ENCODE measurements around the gene FGD2. TPM values are rescaled to one million over a fixed set of nuclear protein-coding genes. Genes with fewer than 3 reads are reported as not detected.

FGD2 gene
- total and polyA plus RNA-seq, 5 donors from 2014 or later: 0.21 to 1.9 (median 0.60) TPM; not detected in 1

DNA sequence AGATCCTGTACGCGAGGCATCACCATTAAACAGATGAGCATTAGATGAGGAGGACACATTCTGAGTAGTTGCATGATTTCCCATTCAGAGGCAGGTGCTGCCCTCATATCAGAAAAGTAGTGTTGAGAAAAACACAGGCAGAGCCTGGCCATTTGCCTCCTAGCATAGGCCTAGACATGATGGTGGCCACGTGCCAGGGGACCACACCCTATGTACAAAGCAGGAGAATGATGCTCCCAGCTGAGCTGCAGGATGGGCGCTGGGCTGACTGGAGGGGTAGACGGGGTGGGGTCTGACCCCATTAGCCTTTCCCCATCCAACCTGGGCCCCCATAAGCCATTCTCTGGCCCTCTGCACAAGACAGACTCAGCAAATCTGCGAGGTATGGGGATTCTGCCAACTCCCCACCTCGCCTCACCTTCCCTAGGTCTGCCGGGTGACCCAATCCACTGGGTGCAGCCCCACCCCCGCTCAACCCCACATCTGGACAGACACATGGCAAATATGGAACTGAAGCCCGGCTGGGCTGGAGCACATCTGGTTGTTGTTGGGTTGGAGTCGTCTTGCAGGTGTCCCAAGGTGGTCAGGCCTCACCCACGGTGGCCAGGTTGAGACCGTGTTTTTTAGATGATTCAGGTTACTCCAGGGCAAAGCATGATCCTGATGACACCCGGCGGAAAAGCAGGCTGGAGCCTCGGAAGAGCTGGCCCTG lies 37.0 kb upstream of the FGD2 start:
- H3K4me1 ChIP-seq (ENCODE audit: control insufficient read depth, insufficient read depth, low read length, poor library complexity, severe bottlenecking): peaks cover 18% of the 10 kb centered on the region
- Mint-ChIP-seq H3K4me3 (no peak overlapping the region), H3K9me3 (no peaks in the 10 kb centered on the region), H3K27me3 (no peaks in the 10 kb centered on the region), H3K36me3 (peaks cover 23% of the 10 kb centered on the region), H3K27ac (peak overlapping the region in 1 of 3 donors; percentile 86), H3K4me1 (peaks cover 0 to 25% (median 16%) of the 10 kb centered on the region in 4 donors)
- H3K9me3 ChIP-seq (ENCODE audit: control insufficient read depth in 2 of 2, low read length in 2 of 2): no peaks in the 10 kb centered on the region
- ATAC-seq (ENCODE audit: low read depth in 2 of 2) (no peak), DNase-seq (no peak)
- peaks cover 70% of the 10 kb centered on the region for H3K36me3 ChIP-seq (ENCODE audit: control insufficient read depth, insufficient read depth, low read length)
- H3K4me3 ChIP-seq (ENCODE audit: low read depth, low read length): no peak overlapping the region
- no peak overlapping the region for H3K27ac ChIP-seq (ENCODE audit: insufficient read depth, low read length, poor library complexity, severe bottlenecking)
- no peaks in the 10 kb centered on the region for H3K27me3 ChIP-seq (ENCODE audit: control insufficient read depth, insufficient read depth, low read length)

GRCh38 chr6:36969240-36969691 lies 36.2 kb upstream of the FGD2 start:
- H3K27ac ChIP-seq (ENCODE audit: insufficient read depth, low read length, poor library complexity, severe bottlenecking): no peak overlapping the region
- Mint-ChIP-seq H3K36me3 (peaks cover 30% of the 10 kb centered on the region), H3K9me3 (no peaks in the 10 kb centered on the region), H3K4me3 (no peak overlapping the region), H3K4me1 (peaks cover 5 to 19% (median 11%) of the 10 kb centered on the region in 4 donors), H3K27ac (peak overlapping the region in 1 of 3 donors; percentile 41), H3K27me3 (no peaks in the 10 kb centered on the region)
- DNase-seq (no peak), ATAC-seq (ENCODE audit: low read depth in 2 of 2) (no peak)
- no peaks in the 10 kb centered on the region for H3K9me3 ChIP-seq (ENCODE audit: control insufficient read depth in 2 of 2, low read length in 2 of 2)
- peaks cover 10% of the 10 kb centered on the region for H3K4me1 ChIP-seq (ENCODE audit: control insufficient read depth, insufficient read depth, low read length, poor library complexity, severe bottlenecking)
- no peak overlapping the region for H3K4me3 ChIP-seq (ENCODE audit: low read depth, low read length)
- peaks cover 78% of the 10 kb centered on the region for H3K36me3 ChIP-seq (ENCODE audit: control insufficient read depth, insufficient read depth, low read length)
- H3K27me3 ChIP-seq (ENCODE audit: control insufficient read depth, insufficient read depth, low read length): no peaks in the 10 kb centered on the region

GRCh38 chr6:36969988-36970891 lies 35.2 kb upstream of the FGD2 start:
- H3K36me3 Mint-ChIP-seq: peaks cover 36% of the 10 kb centered on the region
- no peak overlapping the region for H3K4me3 Mint-ChIP-seq

DNA sequence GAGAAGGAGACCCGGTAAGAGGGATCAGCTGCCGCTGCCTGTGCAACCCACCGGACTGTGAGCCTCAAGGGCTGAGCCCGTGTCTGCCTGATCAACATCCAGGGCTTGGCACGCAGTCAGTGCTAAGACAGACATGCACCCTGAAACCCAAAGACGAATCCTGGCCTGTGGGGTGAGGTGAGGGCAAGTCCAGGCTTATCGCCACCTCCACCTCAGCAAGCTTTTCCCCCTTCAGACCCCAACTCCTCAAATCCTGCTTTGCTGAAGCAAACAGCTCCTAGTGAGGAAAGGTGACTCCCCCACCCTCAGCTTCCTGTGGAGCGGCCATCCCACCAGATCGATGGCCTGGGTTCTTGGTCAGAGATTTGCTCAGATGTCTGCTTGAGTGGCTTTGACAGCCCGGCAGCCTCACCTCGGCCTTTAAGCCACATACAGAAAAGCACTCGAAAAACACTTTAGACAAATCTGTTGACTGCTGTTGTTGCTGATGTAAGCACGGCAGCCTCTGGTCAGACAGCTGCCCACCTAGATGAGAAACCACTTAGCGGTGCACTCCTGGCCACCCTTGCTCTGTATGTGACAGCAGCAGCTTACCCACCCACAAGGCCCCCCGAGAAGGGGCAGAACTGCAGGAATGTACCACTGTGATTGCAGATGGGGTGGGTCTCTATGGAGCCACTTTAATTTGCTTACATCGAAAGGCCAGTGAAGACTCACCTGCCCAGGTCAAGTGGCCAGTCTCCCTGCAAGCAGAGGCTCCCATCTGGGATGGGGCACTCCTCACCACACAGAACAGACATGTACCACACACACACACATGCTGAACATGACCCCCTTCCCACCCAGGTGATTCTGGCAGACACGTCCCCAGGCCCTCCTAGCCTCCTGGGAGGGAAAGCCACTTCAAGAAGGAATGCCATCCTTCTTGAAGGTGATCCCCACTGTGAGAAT lies 34.3 kb upstream of the FGD2 start:
- DNase-seq (no peak), ATAC-seq (ENCODE audit: low read depth in 2 of 2) (no peak)
- peaks cover 97% of the 10 kb centered on the region for H3K36me3 ChIP-seq (ENCODE audit: control insufficient read depth, insufficient read depth, low read length)
- H3K4me1 Mint-ChIP-seq: peaks cover 0 to 5% (median 4%) of the 10 kb centered on the region in 4 donors
- no peak overlapping the region for H3K4me3 Mint-ChIP-seq
- H3K36me3 Mint-ChIP-seq: peaks cover 39% of the 10 kb centered on the region
- peak overlapping the region in 1 of 3 donors; percentile 46 for H3K27ac Mint-ChIP-seq
- no peaks in the 10 kb centered on the region for H3K9me3 ChIP-seq (ENCODE audit: control insufficient read depth in 2 of 2, low read length in 2 of 2)
- H3K4me3 ChIP-seq (ENCODE audit: low read depth, low read length): no peak overlapping the region
- no peaks in the 10 kb centered on the region for H3K27me3 ChIP-seq (ENCODE audit: control insufficient read depth, insufficient read depth, low read length)
- H3K9me3 Mint-ChIP-seq: no peaks in the 10 kb centered on the region
- H3K27me3 Mint-ChIP-seq: no peaks in the 10 kb centered on the region
- H3K4me1 ChIP-seq (ENCODE audit: control insufficient read depth, insufficient read depth, low read length, poor library complexity, severe bottlenecking): no peaks in the 10 kb centered on the region
- H3K27ac ChIP-seq (ENCODE audit: insufficient read depth, low read length, poor library complexity, severe bottlenecking): no peak overlapping the region

More at GRCh38 chr6:36969988-36970891, 35.2 kb upstream of the FGD2 start:
- Histone ChIP-seq H3K4me1 (ENCODE audit: control insufficient read depth, insufficient read depth, low read length, poor library complexity, severe bottlenecking) (peaks cover under 1% of the 10 kb centered on the region), H3K27me3 (ENCODE audit: control insufficient read depth, insufficient read depth, low read length) (no peaks in the 10 kb centered on the region), H3K27ac (ENCODE audit: insufficient read depth, low read length, poor library complexity, severe bottlenecking) (no peak overlapping the region), H3K36me3 (ENCODE audit: control insufficient read depth, insufficient read depth, low read length) (peaks cover 88% of the 10 kb centered on the region), H3K9me3 (ENCODE audit: control insufficient read depth in 2 of 2, low read length in 2 of 2) (no peaks in the 10 kb centered on the region), H3K4me3 (ENCODE audit: low read depth, low read length) (no peak overlapping the region)
- peaks cover 4 to 11% (median 5%) of the 10 kb centered on the region in 4 donors for H3K4me1 Mint-ChIP-seq
- no peaks in the 10 kb centered on the region for H3K9me3 Mint-ChIP-seq
- H3K27me3 Mint-ChIP-seq: no peaks in the 10 kb centered on the region
- no peak for ATAC-seq (ENCODE audit: low read depth in 2 of 2)
- no peak for DNase-seq
- H3K27ac Mint-ChIP-seq: peak overlapping the region in 2 of 3 donors; percentile 41 to 51

- Histone ChIP-seq H3K27ac (ENCODE audit: insufficient read depth, low read length, poor library complexity, severe bottlenecking) (no peak overlapping the region), H3K4me3 (ENCODE audit: low read depth, low read length) (no peak overlapping the region), H3K4me1 (ENCODE audit: control insufficient read depth, insufficient read depth, low read length, poor library complexity, severe bottlenecking) (no peaks in the 10 kb centered on the region), H3K36me3 (ENCODE audit: control insufficient read depth, insufficient read depth, low read length) (peaks cover 99% of the 10 kb centered on the region), H3K9me3 (ENCODE audit: control insufficient read depth in 2 of 2, low read length in 2 of 2) (no peaks in the 10 kb centered on the region), H3K27me3 (ENCODE audit: control insufficient read depth, insufficient read depth, low read length) (no peaks in the 10 kb centered on the region)
- DNase-seq (no peak), ATAC-seq (ENCODE audit: low read depth in 2 of 2) (no peak)
- Mint-ChIP-seq H3K9me3 (no peaks in the 10 kb centered on the region), H3K27me3 (no peaks in the 10 kb centered on the region), H3K27ac (peak overlapping the region in 1 of 3 donors; percentile 46), H3K4me3 (no peak overlapping the region), H3K36me3 (peaks cover 35% of the 10 kb centered on the region), H3K4me1 (peaks cover 0 to 5% (median 2%) of the 10 kb centered on the region in 4 donors)
Observed at GRCh38 chr6:36971921-36972673, 33.4 kb upstream of the FGD2 start.

- no peak for ATAC-seq (ENCODE audit: low read depth in 2 of 2)
Observed at GRCh38 chr6:36973190-36973589, 32.3 kb upstream of the FGD2 start.

More at GRCh38 chr6:36973190-36973589, 32.3 kb upstream of the FGD2 start:
- H3K27me3 Mint-ChIP-seq: no peaks in the 10 kb centered on the region
- Histone ChIP-seq H3K4me1 (ENCODE audit: control insufficient read depth, insufficient read depth, low read length, poor library complexity, severe bottlenecking) (no peaks in the 10 kb centered on the region), H3K9me3 (ENCODE audit: control insufficient read depth in 2 of 2, low read length in 2 of 2) (no peaks in the 10 kb centered on the region), H3K4me3 (ENCODE audit: low read depth, low read length) (no peak overlapping the region), H3K36me3 (ENCODE audit: control insufficient read depth, insufficient read depth, low read length) (peaks cover 100% of the 10 kb centered on the region), H3K27me3 (ENCODE audit: control insufficient read depth, insufficient read depth, low read length) (no peaks in the 10 kb centered on the region), H3K27ac (ENCODE audit: insufficient read depth, low read length, poor library complexity, severe bottlenecking) (no peak overlapping the region)
- peaks cover 0 to 5% (median 1%) of the 10 kb centered on the region in 4 donors for H3K4me1 Mint-ChIP-seq
- no peaks in the 10 kb centered on the region for H3K9me3 Mint-ChIP-seq
- H3K4me3 Mint-ChIP-seq: no peak overlapping the region
- peaks cover 40% of the 10 kb centered on the region for H3K36me3 Mint-ChIP-seq
- no peak overlapping the region for H3K27ac Mint-ChIP-seq
- no peak for DNase-seq

All from CD4-positive, CD25-positive, alpha-beta regulatory T cell (primary cell).